Measurements from ENCODE around the gene UNC5C.

UNC5C gene

GRCh38 chr4:95411371-95412088 is 137.2 kb downstream of the UNC5C start:
- DNase-seq (ENCODE audit: low read depth in 2 of 2), result peak in 1 of 2 donors; percentile 17
- TF ChIP-seq, protein P1, sequence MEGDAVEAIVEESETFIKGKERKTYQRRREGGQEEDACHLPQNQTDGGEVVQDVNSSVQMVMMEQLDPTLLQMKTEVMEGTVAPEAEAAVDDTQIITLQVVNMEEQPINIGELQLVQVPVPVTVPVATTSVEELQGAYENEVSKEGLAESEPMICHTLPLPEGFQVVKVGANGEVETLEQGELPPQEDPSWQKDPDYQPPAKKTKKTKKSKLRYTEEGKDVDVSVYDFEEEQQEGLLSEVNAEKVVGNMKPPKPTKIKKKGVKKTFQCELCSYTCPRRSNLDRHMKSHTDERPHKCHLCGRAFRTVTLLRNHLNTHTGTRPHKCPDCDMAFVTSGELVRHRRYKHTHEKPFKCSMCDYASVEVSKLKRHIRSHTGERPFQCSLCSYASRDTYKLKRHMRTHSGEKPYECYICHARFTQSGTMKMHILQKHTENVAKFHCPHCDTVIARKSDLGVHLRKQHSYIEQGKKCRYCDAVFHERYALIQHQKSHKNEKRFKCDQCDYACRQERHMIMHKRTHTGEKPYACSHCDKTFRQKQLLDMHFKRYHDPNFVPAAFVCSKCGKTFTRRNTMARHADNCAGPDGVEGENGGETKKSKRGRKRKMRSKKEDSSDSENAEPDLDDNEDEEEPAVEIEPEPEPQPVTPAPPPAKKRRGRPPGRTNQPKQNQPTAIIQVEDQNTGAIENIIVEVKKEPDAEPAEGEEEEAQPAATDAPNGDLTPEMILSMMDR (IDR thresholded peaks at IDR 0.05; ENCODE audit: low read depth, low read length), result no peak
- H3K4me3 ChIP-seq (replicated peaks in 1 of 2; ENCODE audit: low read depth in 2 of 2, low read length in 2 of 2), result no peak overlapping the region

DNA sequence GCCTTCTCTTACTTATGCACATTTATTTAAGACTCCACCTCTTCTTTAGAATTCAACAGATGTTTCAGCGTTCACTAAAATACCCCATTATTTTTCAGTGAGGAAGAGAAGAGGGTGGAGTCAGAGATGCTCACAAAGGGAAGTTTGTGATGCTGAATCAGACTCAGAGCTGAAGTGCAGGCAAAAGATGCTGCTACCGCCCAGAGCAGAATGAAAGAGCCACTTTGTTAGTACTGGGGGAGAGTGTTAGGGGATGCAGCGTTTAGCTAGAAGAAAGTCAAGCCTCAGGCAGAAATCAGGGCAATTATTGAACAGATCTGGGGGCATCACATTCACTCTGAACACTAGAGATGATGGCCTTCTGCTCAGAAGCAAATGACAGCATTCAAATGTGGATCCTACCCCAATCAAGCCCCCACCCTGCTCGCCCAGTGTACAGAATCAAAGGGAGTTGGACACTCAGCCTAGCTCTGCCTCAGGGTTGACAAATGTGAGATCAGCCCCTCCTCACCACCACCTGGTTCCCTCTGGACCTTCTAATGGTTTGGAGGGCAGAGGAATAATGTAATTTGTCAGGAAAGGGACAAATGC is 138.3 kb downstream of the UNC5C start:
- H3K4me3 ChIP-seq (replicated peaks in 1 of 2; ENCODE audit: low read depth in 2 of 2, low read length in 2 of 2), result no peak overlapping the region
- no peak for DNase-seq (ENCODE audit: low read depth in 2 of 2)
- TF ChIP-seq, protein P1 (IDR thresholded peaks at IDR 0.05; ENCODE audit: low read depth, low read length), result no peak

DNA sequence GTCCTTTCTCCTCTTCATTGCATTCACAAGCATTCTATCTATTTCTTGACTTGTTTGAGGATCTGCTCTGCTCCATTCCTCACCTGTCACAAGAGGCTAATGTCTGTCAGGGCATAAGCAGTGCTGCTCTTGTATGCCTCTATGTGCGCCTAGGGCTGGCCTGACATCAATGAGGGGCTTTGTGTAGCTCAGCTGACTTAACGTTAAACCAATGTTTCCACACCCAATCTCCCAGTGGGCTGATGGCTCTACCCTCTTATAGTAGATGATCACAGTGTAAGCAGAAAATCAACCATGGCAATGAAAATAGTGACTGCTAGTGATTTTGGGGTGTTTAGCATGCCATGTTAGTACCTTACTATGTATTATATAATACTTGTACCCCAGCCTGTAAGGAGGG is 139.0 kb downstream of the UNC5C start:
- H3K4me3 ChIP-seq (replicated peaks in 1 of 2; ENCODE audit: low read depth in 2 of 2, low read length in 2 of 2), result no peak overlapping the region
- DNase-seq (ENCODE audit: low read depth in 2 of 2), result no peak
- TF ChIP-seq, protein P1 (IDR thresholded peaks at IDR 0.05; ENCODE audit: low read depth, low read length), result no peak

DNA sequence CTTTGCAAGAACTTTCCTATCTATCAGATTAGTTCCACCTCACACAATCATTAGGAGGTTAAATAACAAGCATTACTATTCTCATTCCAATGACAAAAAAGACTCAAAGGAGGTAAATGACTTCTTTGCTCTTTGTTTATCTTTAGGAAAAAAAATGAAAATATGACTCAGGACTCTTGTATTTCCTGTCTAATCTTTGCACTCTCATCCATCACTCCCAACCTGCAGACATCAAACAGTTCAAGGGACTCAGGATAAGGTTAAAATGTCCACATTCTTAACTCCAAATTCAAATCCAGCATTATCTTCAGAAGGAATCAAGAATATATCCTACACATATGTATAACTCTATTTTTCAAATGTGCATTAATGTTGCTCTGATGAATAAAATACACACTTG is 139.6 kb downstream of the UNC5C start:
- TF ChIP-seq, protein P1 (IDR thresholded peaks at IDR 0.05; ENCODE audit: low read depth, low read length), result no peak
- peak in 1 of 2 donors; percentile 36 for DNase-seq (ENCODE audit: low read depth in 2 of 2)

GRCh38 chr4:95402299-95402698 is 146.5 kb downstream of the UNC5C start:
- TF ChIP-seq, protein P1 (IDR thresholded peaks at IDR 0.05; ENCODE audit: low read depth, low read length), result no peak
- no peak overlapping the region for H3K4me3 ChIP-seq (replicated peaks in 1 of 2; ENCODE audit: low read depth in 2 of 2, low read length in 2 of 2)
- DNase-seq (ENCODE audit: low read depth in 2 of 2), result no peak

More for the DNA sequence above, 139.6 kb downstream of the UNC5C start:
- H3K4me3 ChIP-seq (replicated peaks in 1 of 2; ENCODE audit: low read depth in 2 of 2, low read length in 2 of 2), result no peak overlapping the region

DNA sequence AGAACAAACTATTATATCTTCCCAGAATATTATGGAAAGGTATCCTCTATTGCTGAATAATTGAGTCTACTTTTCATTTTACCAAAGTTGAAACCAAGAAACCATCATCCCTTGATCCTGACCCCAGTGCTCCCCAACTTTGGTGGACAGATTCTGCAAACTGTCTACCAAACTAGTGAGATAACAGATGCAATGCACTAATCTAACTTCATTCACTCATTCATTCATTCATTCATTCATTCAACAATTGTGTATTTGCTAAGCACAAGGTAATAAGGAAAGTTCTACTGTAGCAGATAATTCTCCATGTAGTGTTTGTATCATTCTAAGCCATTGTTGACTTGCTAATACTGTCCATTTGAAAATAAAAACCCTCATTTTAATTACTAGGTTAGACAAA is 150.6 kb downstream of the UNC5C start:
- no peak overlapping the region for H3K4me3 ChIP-seq (replicated peaks in 1 of 2; ENCODE audit: low read depth in 2 of 2, low read length in 2 of 2)
- TF ChIP-seq, protein P1 (IDR thresholded peaks at IDR 0.05; ENCODE audit: low read depth, low read length), result no peak
- DNase-seq (ENCODE audit: low read depth in 2 of 2), result no peak
